Neural cell (in vitro differentiated cells): ENCODE results near the gene SLC7A14. TPM values are rescaled to one million over a fixed set of nuclear protein-coding genes. Genes with fewer than 3 reads are reported as not detected.
A peak's percentile ranks its signal among the peaks of the same experiment; 100 is the strongest.

Experiments
- H2AFZ ChIP-seq: fragments of 200-600, 300-800 bp; sonication (generic), shearing (Covaris generic); 2 replicates; pipeline ENCODE4 v1.6.0; 2014; ENCODE audit warnings: low read depth, mild to moderate bottlenecking, antibody characterized with exemption, low read length, moderate library complexity
- H3F3A ChIP-seq: fragments of 200-600 bp; shearing (Covaris generic); 2 replicates; pipeline ENCODE4 v1.6.1; 2016; ENCODE audit warnings: mild to moderate bottlenecking, moderate library complexity, mixed read lengths, antibody characterized with exemption, low read length; ENCODE audit not compliant: insufficient read depth, poor library complexity, severe bottlenecking
- H3K27ac ChIP-seq: fragments of 200-600, 300-800 bp; sonication (generic), shearing (Covaris generic); 2 replicates; pipeline ENCODE4 v1.5.1; 2014; ENCODE audit warnings: mild to moderate bottlenecking, low read length, moderate library complexity
- H3K27me3 ChIP-seq: fragments of 300-800, 200-600 bp; sonication (generic), shearing (Covaris generic); 2 replicates; pipeline ENCODE4 v1.6.0; 2014; ENCODE audit warnings: mild to moderate bottlenecking, low read depth, low read length, moderate library complexity; ENCODE audit not compliant: insufficient read depth
- H3K36me3 ChIP-seq: fragments of 300-800, 200-600 bp; sonication (generic), shearing (Covaris generic); 2 replicates; pipeline ENCODE4 v1.5.1; 2014; ENCODE audit warnings: mild to moderate bottlenecking, antibody characterized with exemption, low read length, moderate library complexity; ENCODE audit not compliant: insufficient read depth
- H3K4me2 ChIP-seq: fragments of 300-800, 200-600 bp; sonication (generic), shearing (Covaris generic); 2 replicates; pipeline ENCODE4 v1.6.0; 2014; ENCODE audit warnings: mild to moderate bottlenecking, low read length
- H3K4me3 ChIP-seq: fragments of 300-800, 200-600 bp; sonication (generic), shearing (Covaris generic); 2 replicates; pipeline ENCODE4 v1.5.1; 2014; ENCODE audit warnings: mild to moderate bottlenecking, low read length, moderate library complexity
- H3K79me2 ChIP-seq: fragments of 200-600 bp; shearing (Covaris generic); replicated peaks from 2 replicates; pipeline ENCODE4 v1.6.0; 2014; ENCODE audit warnings: mild to moderate bottlenecking, low read length, moderate library complexity; ENCODE audit not compliant: insufficient read depth
- H3K9ac ChIP-seq: fragments of 300-800, 200-600 bp; sonication (generic), shearing (Covaris generic); 2 replicates; pipeline ENCODE4 v1.6.1; 2016; ENCODE audit warnings: mild to moderate bottlenecking, low read length, mixed read lengths
- H3K9me2 ChIP-seq: fragments of 200-600 bp; shearing (Covaris generic); 2 replicates; pipeline ENCODE4 v1.6.1; 2016; ENCODE audit warnings: mild to moderate bottlenecking, low read length, mixed read lengths; ENCODE audit not compliant: insufficient read depth
- H3K9me3 ChIP-seq: fragments of 200-600, 300-800 bp; sonication (generic), shearing (Covaris generic); 2 replicates; pipeline ENCODE4 v1.6.1; 2016; ENCODE audit warnings: mild to moderate bottlenecking, mixed run types, low read length, moderate library complexity, mixed read lengths
- H4K20me1 ChIP-seq: fragments of 200-600 bp; shearing (Covaris generic); 2 replicates; pipeline ENCODE4 v1.6.1; 2016; ENCODE audit warnings: mild to moderate bottlenecking, mixed run types; ENCODE audit not compliant: insufficient read depth
- EP300 ChIP-seq: fragments of 450-650 bp; conservative IDR thresholded peaks from 2 replicates; pipeline ENCODE4 v1.6.1; 2014; ENCODE audit warnings: antibody characterized with exemption, mild to moderate bottlenecking, moderate library complexity; ENCODE audit not compliant: poor library complexity, severe bottlenecking
- EZH2 ChIP-seq: fragments of 200-600, 300-800 bp; shearing (Covaris generic), sonication (generic); IDR thresholded peaks from 2 replicates; pipeline ENCODE4 v1.6.1; 2014; ENCODE audit warnings: antibody characterized with exemption, low read length, borderline replicate concordance, mild to moderate bottlenecking; ENCODE audit not compliant: insufficient read depth, poor library complexity, severe bottlenecking
- MXI1 ChIP-seq: fragments of 450-650 bp; conservative IDR thresholded peaks from 2 replicates; pipeline ENCODE4 v1.6.1; 2014; ENCODE audit warnings: antibody characterized with exemption, mild to moderate bottlenecking; ENCODE audit not compliant: poor library complexity, severe bottlenecking
- POLR2AphosphoS5 ChIP-seq: IDR thresholded peaks from 2 replicates; pipeline ENCODE4 v1.6.1; 2012
- RAD21 ChIP-seq: fragments of 450-650 bp; conservative IDR thresholded peaks from 2 replicates; pipeline ENCODE4 v1.6.1; 2014; ENCODE audit warnings: antibody characterized with exemption, mild to moderate bottlenecking, moderate library complexity
- TAF1 ChIP-seq: IDR thresholded peaks from 2 replicates; pipeline ENCODE4 v1.6.1; 2012; ENCODE audit warnings: low read depth
- polyA plus RNA-seq: library from polyadenylated mRNA; depleted of rRNA; stranded (reverse); fragments of >200 nt; gene quantifications from 2 replicates; pipeline ENCODE4 v1.2.3, GENCODE V29; 2014
- TF ChIP-seq, protein P1 (sequence below): IDR thresholded peaks from 2 replicates; pipeline ENCODE4 v1.6.1; 2012; ENCODE audit warnings: borderline replicate concordance

The SLC7A14 gene
- polyA plus RNA-seq, 1 donor from 2014 or later: 5.1 TPM

DNA sequence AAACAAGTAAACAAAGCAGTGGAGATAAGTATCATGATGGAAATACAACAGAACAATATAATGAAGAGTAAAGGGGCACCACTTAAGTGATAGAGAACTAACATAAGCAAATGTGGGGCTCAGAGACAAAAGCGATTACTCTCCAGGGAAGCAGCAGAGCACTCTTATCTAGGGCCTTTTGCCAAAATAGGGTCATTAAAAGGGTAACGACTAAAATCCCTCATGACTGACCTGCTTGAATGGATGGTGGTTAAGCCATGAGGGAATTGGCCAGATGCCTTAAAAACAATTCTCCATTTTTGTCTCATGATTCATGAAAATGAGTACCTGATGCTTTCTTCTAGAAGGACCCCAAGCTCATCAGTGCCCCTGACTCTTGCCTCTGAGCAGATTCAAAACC, 3.2 kb upstream of the SLC7A14 start:
- H3F3A ChIP-seq: no peaks in the 10 kb centered on the region
- no peaks in the 10 kb centered on the region for H3K9me3 ChIP-seq
- no peak overlapping the region for H3K4me3 ChIP-seq
- H2AFZ ChIP-seq: no peak overlapping the region
- H3K9me2 ChIP-seq: no peaks in the 10 kb centered on the region
- no peaks in the 10 kb centered on the region for H3K79me2 ChIP-seq
- no peak overlapping the region for H3K4me2 ChIP-seq
- H3K27ac ChIP-seq: no peak overlapping the region
- H3K9ac ChIP-seq: no peak overlapping the region
- no peaks in the 10 kb centered on the region for H4K20me1 ChIP-seq
- TF ChIP-seq MXI1: no peak
- no peak for TF ChIP-seq EZH2
- no peak for TF ChIP-seq POLR2AphosphoS5
- TF ChIP-seq, protein P1, sequence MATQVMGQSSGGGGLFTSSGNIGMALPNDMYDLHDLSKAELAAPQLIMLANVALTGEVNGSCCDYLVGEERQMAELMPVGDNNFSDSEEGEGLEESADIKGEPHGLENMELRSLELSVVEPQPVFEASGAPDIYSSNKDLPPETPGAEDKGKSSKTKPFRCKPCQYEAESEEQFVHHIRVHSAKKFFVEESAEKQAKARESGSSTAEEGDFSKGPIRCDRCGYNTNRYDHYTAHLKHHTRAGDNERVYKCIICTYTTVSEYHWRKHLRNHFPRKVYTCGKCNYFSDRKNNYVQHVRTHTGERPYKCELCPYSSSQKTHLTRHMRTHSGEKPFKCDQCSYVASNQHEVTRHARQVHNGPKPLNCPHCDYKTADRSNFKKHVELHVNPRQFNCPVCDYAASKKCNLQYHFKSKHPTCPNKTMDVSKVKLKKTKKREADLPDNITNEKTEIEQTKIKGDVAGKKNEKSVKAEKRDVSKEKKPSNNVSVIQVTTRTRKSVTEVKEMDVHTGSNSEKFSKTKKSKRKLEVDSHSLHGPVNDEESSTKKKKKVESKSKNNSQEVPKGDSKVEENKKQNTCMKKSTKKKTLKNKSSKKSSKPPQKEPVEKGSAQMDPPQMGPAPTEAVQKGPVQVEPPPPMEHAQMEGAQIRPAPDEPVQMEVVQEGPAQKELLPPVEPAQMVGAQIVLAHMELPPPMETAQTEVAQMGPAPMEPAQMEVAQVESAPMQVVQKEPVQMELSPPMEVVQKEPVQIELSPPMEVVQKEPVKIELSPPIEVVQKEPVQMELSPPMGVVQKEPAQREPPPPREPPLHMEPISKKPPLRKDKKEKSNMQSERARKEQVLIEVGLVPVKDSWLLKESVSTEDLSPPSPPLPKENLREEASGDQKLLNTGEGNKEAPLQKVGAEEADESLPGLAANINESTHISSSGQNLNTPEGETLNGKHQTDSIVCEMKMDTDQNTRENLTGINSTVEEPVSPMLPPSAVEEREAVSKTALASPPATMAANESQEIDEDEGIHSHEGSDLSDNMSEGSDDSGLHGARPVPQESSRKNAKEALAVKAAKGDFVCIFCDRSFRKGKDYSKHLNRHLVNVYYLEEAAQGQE: no peak
- TF ChIP-seq RAD21: no peak
- TF ChIP-seq EP300: no peak
- no peaks in the 10 kb centered on the region for H3K36me3 ChIP-seq
- H3K27me3 ChIP-seq: peaks cover 32% of the 10 kb centered on the region

DNA sequence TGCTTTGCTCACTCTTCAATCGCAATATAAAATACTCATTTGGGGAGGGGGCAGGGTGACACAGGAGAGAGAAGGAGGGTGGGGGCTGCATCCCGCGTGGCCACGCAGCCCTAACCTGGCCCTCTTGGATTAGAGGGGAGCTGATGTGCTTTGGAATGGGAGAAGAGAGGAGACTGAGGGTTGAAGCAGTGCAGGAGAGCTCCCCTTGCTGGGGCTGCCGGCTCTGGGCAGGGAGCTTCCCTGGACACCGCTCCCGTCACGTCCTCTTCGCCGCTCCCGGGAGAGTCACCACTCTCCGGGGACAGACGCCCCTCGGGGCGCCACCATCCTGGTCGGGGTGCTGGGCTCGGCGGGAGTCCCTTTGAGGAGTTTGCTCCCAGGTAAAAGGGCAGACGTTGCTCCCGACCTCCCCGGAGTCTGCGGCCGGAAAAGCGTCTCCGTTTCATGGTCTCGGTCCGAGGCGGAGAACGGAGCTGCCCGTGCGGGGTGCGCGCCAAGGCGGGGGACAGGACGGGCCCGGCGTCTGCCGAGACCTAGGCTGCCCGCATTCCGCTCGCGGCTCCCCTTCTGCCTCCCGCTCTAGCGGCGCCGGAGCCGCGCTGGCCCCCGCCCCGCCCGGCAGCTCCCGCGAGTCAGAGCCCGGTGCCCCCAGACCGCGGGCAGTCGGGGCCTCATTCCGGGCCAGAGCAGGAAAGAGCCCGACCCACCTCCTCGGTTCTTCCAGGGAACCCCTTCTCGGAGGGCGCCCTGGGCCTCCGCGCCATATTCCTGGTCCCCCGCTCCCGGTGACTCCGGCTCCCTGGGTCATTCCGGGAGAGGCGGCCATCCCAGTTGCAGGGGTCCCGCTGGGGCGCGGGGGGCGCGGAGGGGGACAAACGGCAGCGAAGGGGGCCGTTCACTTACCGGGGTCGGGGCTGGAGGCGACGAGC, 603 bp downstream of the SLC7A14 start:
- Histone ChIP-seq H3K79me2 (no peaks in the 10 kb centered on the region), H3K4me2 (peak overlapping the region; percentile 87), H3K9me2 (no peaks in the 10 kb centered on the region), H3F3A (no peaks in the 10 kb centered on the region), H3K9ac (peak overlapping the region; percentile 76), H3K36me3 (no peaks in the 10 kb centered on the region), H3K27ac (no peak overlapping the region), H3K4me3 (peak overlapping the region; percentile 83), H3K27me3 (peaks cover 62% of the 10 kb centered on the region), H2AFZ (peak overlapping the region; percentile 34), H3K9me3 (no peaks in the 10 kb centered on the region), H4K20me1 (no peaks in the 10 kb centered on the region)
- TF ChIP-seq, protein P1: no peak
- TF ChIP-seq MXI1 (peak; percentile 18), TAF1 (peak; percentile 25)
